ENCODE results near the gene ZEB2. TPM values are rescaled to one million over a fixed set of nuclear protein-coding genes. Genes with fewer than 3 reads are reported as not detected.

Gene ZEB2
- total and polyA plus RNA-seq, 4 donors = 7.6 to 39.6 (median 22.2) TPM

- no peak overlapping the region for H3K27ac ChIP-seq (ENCODE audit: low read depth in 1 of 2, low read length in 2 of 2)
- no peak overlapping the region for H3K4me3 ChIP-seq (ENCODE audit: low read depth in 1 of 3, low read length in 3 of 3)
- TF ChIP-seq NR2F2 (IDR thresholded peaks at IDR 0.05) (no peak), GABPA (IDR thresholded peaks at IDR 0.05 in 1 of 2, conservative IDR thresholded peaks at IDR 0.05 in 1 of 2) (no peak), YY1 (IDR thresholded peaks at IDR 0.05) (no peak), REST (IDR thresholded peaks at IDR 0.05) (no peak), FOXA2 (IDR thresholded peaks at IDR 0.05) (no peak), JUND (IDR thresholded peaks at IDR 0.05) (no peak), TAF1 (conservative IDR thresholded peaks at IDR 0.05) (no peak), CTCF (IDR thresholded peaks at IDR 0.05; ENCODE audit: low read depth, low read length, missing input control) (no peak), ATF3 (IDR thresholded peaks at IDR 0.05) (no peak), EGR1 (IDR thresholded peaks at IDR 0.05; ENCODE audit: low read depth in 2 of 2) (no peak), HNF4A (conservative IDR thresholded peaks at IDR 0.05) (no peak), FOXA1 (IDR thresholded peaks at IDR 0.05) (no peak), HNF4G (IDR thresholded peaks at IDR 0.05) (no peak), RXRA (IDR thresholded peaks at IDR 0.05) (no peak), SP1 (IDR thresholded peaks at IDR 0.05) (no peak), MAX (IDR thresholded peaks at IDR 0.05) (no peak)
- TF ChIP-seq, protein P1, sequence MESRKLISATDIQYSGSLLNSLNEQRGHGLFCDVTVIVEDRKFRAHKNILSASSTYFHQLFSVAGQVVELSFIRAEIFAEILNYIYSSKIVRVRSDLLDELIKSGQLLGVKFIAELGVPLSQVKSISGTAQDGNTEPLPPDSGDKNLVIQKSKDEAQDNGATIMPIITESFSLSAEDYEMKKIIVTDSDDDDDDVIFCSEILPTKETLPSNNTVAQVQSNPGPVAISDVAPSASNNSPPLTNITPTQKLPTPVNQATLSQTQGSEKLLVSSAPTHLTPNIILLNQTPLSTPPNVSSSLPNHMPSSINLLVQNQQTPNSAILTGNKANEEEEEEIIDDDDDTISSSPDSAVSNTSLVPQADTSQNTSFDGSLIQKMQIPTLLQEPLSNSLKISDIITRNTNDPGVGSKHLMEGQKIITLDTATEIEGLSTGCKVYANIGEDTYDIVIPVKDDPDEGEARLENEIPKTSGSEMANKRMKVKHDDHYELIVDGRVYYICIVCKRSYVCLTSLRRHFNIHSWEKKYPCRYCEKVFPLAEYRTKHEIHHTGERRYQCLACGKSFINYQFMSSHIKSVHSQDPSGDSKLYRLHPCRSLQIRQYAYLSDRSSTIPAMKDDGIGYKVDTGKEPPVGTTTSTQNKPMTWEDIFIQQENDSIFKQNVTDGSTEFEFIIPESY (IDR thresholded peaks at IDR 0.05) = no peak
- H3K4me1 ChIP-seq (ENCODE audit: control insufficient read depth in 4 of 4, insufficient read depth in 4 of 4, low read length in 3 of 4) = peaks cover 0 to 4% (median 0%) of the 10 kb centered on the region in 4 donors
- no peaks in the 10 kb centered on the region for H3K9me3 ChIP-seq (ENCODE audit: control insufficient read depth in 4 of 4, low read length in 3 of 4)
- no peaks in the 10 kb centered on the region for H3K36me3 ChIP-seq (ENCODE audit: control insufficient read depth in 4 of 4, insufficient read depth in 3 of 4, low read depth in 1 of 4, low read length in 3 of 4)
- WGBS = 68% methylated on average over 4 of the region's 4 CpGs
- no peak overlapping the region for H3K9ac ChIP-seq (ENCODE audit: low read depth in 1 of 2, low read length in 2 of 2)
- DNase-seq (ENCODE audit: low spot score) = no peak
- no peaks in the 10 kb centered on the region for H3K27me3 ChIP-seq (ENCODE audit: control insufficient read depth in 4 of 4, insufficient read depth in 4 of 4, low read length in 3 of 4)
Observed at GRCh38 chr2:144479138-144479537, 40.8 kb downstream of the ZEB2 start.

DNA sequence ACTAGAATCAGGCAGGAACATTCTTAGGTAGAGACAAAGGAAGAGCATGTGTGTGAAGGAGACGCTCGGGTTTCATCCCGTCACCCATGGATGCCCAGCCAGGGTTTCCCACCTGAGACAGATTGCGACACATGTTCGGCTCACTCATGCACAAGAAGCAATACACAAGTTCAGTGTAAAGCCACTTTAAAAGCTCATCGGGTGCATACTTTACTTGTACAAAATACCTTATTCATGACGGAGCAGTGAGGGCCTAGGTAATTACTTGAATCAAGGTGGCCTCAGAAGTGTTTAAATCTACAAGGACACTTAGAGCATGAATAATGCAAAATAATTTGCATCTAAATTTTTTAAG, 42.0 kb downstream of the ZEB2 start:
- no peak overlapping the region for H3K4me3 ChIP-seq (ENCODE audit: low read depth in 1 of 3, low read length in 3 of 3)
- H3K36me3 ChIP-seq (ENCODE audit: control insufficient read depth in 4 of 4, insufficient read depth in 3 of 4, low read depth in 1 of 4, low read length in 3 of 4) = no peaks in the 10 kb centered on the region
- no peak for DNase-seq (ENCODE audit: low spot score)
- no peak overlapping the region for H3K27ac ChIP-seq (ENCODE audit: low read depth in 1 of 2, low read length in 2 of 2)
- H3K27me3 ChIP-seq (ENCODE audit: control insufficient read depth in 4 of 4, insufficient read depth in 4 of 4, low read length in 3 of 4) = no peaks in the 10 kb centered on the region
- H3K9me3 ChIP-seq (ENCODE audit: control insufficient read depth in 4 of 4, low read length in 3 of 4) = peaks cover 0 to 1% (median 0%) of the 10 kb centered on the region in 4 donors
- 77% methylated on average over 7 of the region's 7 CpGs for WGBS
- H3K9ac ChIP-seq (ENCODE audit: low read depth in 1 of 2, low read length in 2 of 2) = no peak overlapping the region
- peaks cover 0 to 4% (median 0%) of the 10 kb centered on the region in 4 donors for H3K4me1 ChIP-seq (ENCODE audit: control insufficient read depth in 4 of 4, insufficient read depth in 4 of 4, low read length in 3 of 4)
- TF ChIP-seq TAF1 (conservative IDR thresholded peaks at IDR 0.05) (no peak), RXRA (IDR thresholded peaks at IDR 0.05) (no peak), REST (IDR thresholded peaks at IDR 0.05) (no peak), NR2F2 (IDR thresholded peaks at IDR 0.05) (no peak), HNF4G (IDR thresholded peaks at IDR 0.05) (no peak), SP1 (IDR thresholded peaks at IDR 0.05) (no peak), ATF3 (IDR thresholded peaks at IDR 0.05) (no peak), MAX (IDR thresholded peaks at IDR 0.05) (no peak), GABPA (IDR thresholded peaks at IDR 0.05 in 1 of 2, conservative IDR thresholded peaks at IDR 0.05 in 1 of 2) (no peak), JUND (IDR thresholded peaks at IDR 0.05) (no peak), HNF4A (conservative IDR thresholded peaks at IDR 0.05) (no peak), YY1 (IDR thresholded peaks at IDR 0.05) (no peak), EGR1 (IDR thresholded peaks at IDR 0.05; ENCODE audit: low read depth in 2 of 2) (no peak), RAD21 (IDR thresholded peaks at IDR 0.05) (no peak), FOXA2 (IDR thresholded peaks at IDR 0.05) (no peak)
